ENCODE data around the gene DMAC2L. TPM values are rescaled to one million over a fixed set of nuclear protein-coding genes. Genes with fewer than 3 reads are reported as not detected.
"Not testable (repeated sequence)": the region's sequence is repeated elsewhere in the genome, so short reads cannot be mapped to it uniquely, and the experiment has no call there.

The DMAC2L gene
- total RNA-seq, 3 donors from 2014 or later = 19.7 to 30.7 (median 20.3) TPM

GRCh38 chr14:50312734-50313054 lies 570 bp downstream of the DMAC2L start:
- intact Hi-C loops (cut with DNase I; ENCODE audit: low total_unique reads) = no loop called here
- Histone ChIP-seq H3K4me3 (peak overlapping the region; percentile 84 to 91 (median 88)), H3K27ac (peak overlapping the region; percentile 95 to 97), H3K9me3 (no peaks in the 10 kb centered on the region), H3K36me3 (no peaks in the 10 kb centered on the region), H3K27me3 (no peaks in the 10 kb centered on the region), H3K4me1 (peaks cover 4 to 5% of the 10 kb centered on the region in 2 donors)
- DNase-seq (ENCODE audit: low spot score in 2 of 2) = no peak
- no peak for TF ChIP-seq CTCF (IDR thresholded peaks at IDR 0.05)
- no peak for TF ChIP-seq POLR2AphosphoS5 (IDR thresholded peaks at IDR 0.05)
- no peak for TF ChIP-seq POLR2A (IDR thresholded peaks at IDR 0.05)

GRCh38 chr14:50314098-50314497 lies 2.0 kb downstream of the DMAC2L start:
- H3K4me1 ChIP-seq; DNase-seq (ENCODE audit: low spot score in 2 of 2); intact Hi-C loops (cut with DNase I; ENCODE audit: low total_unique reads); H3K27ac ChIP-seq; H3K9me3 ChIP-seq; H3K4me3 ChIP-seq; H3K36me3 ChIP-seq; H3K27me3 ChIP-seq: not testable (repeated sequence)

GRCh38 chr14:50318031-50318626 lies 6.0 kb downstream of the DMAC2L start:
- intact Hi-C loops (cut with DNase I; ENCODE audit: low total_unique reads) = no loop called here
- TF ChIP-seq CTCF (IDR thresholded peaks at IDR 0.05) (peak; percentile 47 to 53 (median 52)), POLR2AphosphoS5 (IDR thresholded peaks at IDR 0.05) (no peak), POLR2A (IDR thresholded peaks at IDR 0.05) (no peak)

GRCh38 chr14:50319293-50319692 lies 7.2 kb downstream of the DMAC2L start:
- no peak overlapping the region for H3K27ac ChIP-seq
- no peaks in the 10 kb centered on the region for H3K9me3 ChIP-seq
- intact Hi-C loops (cut with DNase I; ENCODE audit: low total_unique reads) = no loop called here
- no peak overlapping the region for H3K4me3 ChIP-seq
- no peaks in the 10 kb centered on the region for H3K27me3 ChIP-seq
- DNase-seq (ENCODE audit: low spot score in 2 of 2) = no peak
- peaks cover 0 to 6% of the 10 kb centered on the region in 2 donors for H3K4me1 ChIP-seq
- no peaks in the 10 kb centered on the region for H3K36me3 ChIP-seq
- TF ChIP-seq CTCF (IDR thresholded peaks at IDR 0.05) = no peak
- TF ChIP-seq POLR2A (IDR thresholded peaks at IDR 0.05) = no peak
- TF ChIP-seq POLR2AphosphoS5 (IDR thresholded peaks at IDR 0.05) = no peak

More at GRCh38 chr14:50318031-50318626, 6.0 kb downstream of the DMAC2L start:
- no peaks in the 10 kb centered on the region for H3K27me3 ChIP-seq
- peaks cover under 1 to 8% of the 10 kb centered on the region in 2 donors for H3K4me1 ChIP-seq
- no peak overlapping the region for H3K27ac ChIP-seq
- H3K9me3 ChIP-seq = no peaks in the 10 kb centered on the region
- DNase-seq (ENCODE audit: low spot score in 2 of 2) = no peak
- no peak overlapping the region for H3K4me3 ChIP-seq
- H3K36me3 ChIP-seq = no peaks in the 10 kb centered on the region

- Histone ChIP-seq H3K27ac (no peak overlapping the region), H3K4me1 (peaks cover 0 to 6% of the 10 kb centered on the region in 2 donors), H3K27me3 (no peaks in the 10 kb centered on the region), H3K9me3 (no peaks in the 10 kb centered on the region), H3K4me3 (no peak overlapping the region), H3K36me3 (no peaks in the 10 kb centered on the region)
- no peak for DNase-seq (ENCODE audit: low spot score in 2 of 2)
- intact Hi-C loops (cut with DNase I; ENCODE audit: low total_unique reads) = no loop called here
- TF ChIP-seq POLR2A (IDR thresholded peaks at IDR 0.05) (no peak), POLR2AphosphoS5 (IDR thresholded peaks at IDR 0.05) (no peak), CTCF (IDR thresholded peaks at IDR 0.05) (no peak)
These were observed 7.6 kb downstream of the DMAC2L start for GRCh38 chr14:50319721-50320120.

- intact Hi-C loops (cut with DNase I; ENCODE audit: low total_unique reads) = no loop called here
- Histone ChIP-seq H3K9me3 (no peaks in the 10 kb centered on the region), H3K27me3 (no peaks in the 10 kb centered on the region), H3K27ac (peak overlapping the region; percentile 21 to 30), H3K36me3 (no peaks in the 10 kb centered on the region), H3K4me3 (no peak overlapping the region), H3K4me1 (peaks cover 0 to 6% of the 10 kb centered on the region in 2 donors)
- DNase-seq (ENCODE audit: low spot score in 2 of 2) = no peak
- TF ChIP-seq POLR2AphosphoS5 (IDR thresholded peaks at IDR 0.05) (no peak), POLR2A (IDR thresholded peaks at IDR 0.05) (no peak), CTCF (IDR thresholded peaks at IDR 0.05) (no peak)
These were observed 8.2 kb downstream of the DMAC2L start for GRCh38 chr14:50320283-50320682.
